ENCODE measurements around the gene VTN.

VTN gene

GRCh38 chr17:28324267-28324745 lies 45.8 kb downstream of the VTN start:
- no peak for DNase-seq

- no peak for DNase-seq
Observed at GRCh38 chr17:28320215-28321061, 49.7 kb downstream of the VTN start.

- no peak for DNase-seq
Observed at GRCh38 chr17:28319598-28319935, 50.5 kb downstream of the VTN start.

- peak; percentile 42 to 98 (median 92) for DNase-seq
Observed at GRCh38 chr17:28318759-28319597, 51.1 kb downstream of the VTN start, which contains the start of gene TMEM97. TMEM97 (plus strand) TSS chr17:28319200; CDS start chr17:28319240, 40 bp downstream.

GRCh38 chr17:28317966-28318758 lies 51.9 kb downstream of the VTN start:
- peak in 1 of 56 donors; percentile 20 for DNase-seq

All from amygdala (tissue), 56 donors.